GM23248 (cell line): Measurements from ENCODE around the gene MIP.
"Not testable (repeated sequence)": the region's sequence is repeated elsewhere in the genome, so short reads cannot be mapped to it uniquely, and the experiment has no call there.

ENCODE experiments used
- EZH2 ChIP-seq: fragments of 200-600 bp; sonication (generic); IDR thresholded peaks from 2 replicates; pipeline ENCODE4 v1.6.1; 2018; ENCODE audit warnings: antibody characterized with exemption, mild to moderate bottlenecking; ENCODE audit not compliant: insufficient read depth, poor library complexity, severe bottlenecking
- EZH2phosphoT487 ChIP-seq: fragments of 200-600 bp; sonication (generic); IDR thresholded peaks from 2 replicates; pipeline ENCODE4 v1.6.1; 2018; ENCODE audit warnings: antibody characterized with exemption, moderate library complexity, mild to moderate bottlenecking, low read depth; ENCODE audit not compliant: insufficient read depth

GRCh38 chr12:56404227-56404626 is 50.2 kb downstream of the MIP start:
- not testable (repeated sequence) for TF ChIP-seq EZH2, EZH2phosphoT487
